ENCODE results near the gene THSD7A.
A peak's percentile ranks its signal among the peaks of the same experiment; 100 is the strongest.

The THSD7A gene

GRCh38 chr7:11491811-11492210 lies 340.2 kb downstream of the THSD7A start:
- DNase-seq = no peak

- no peak for DNase-seq
Measured at GRCh38 chr7:11489280-11489679, 342.7 kb downstream of the THSD7A start.

- no peak for DNase-seq
Measured at GRCh38 chr7:11486271-11486670, 345.7 kb downstream of the THSD7A start.

GRCh38 chr7:11485636-11486035 lies 346.4 kb downstream of the THSD7A start:
- DNase-seq = no peak

GRCh38 chr7:11480143-11480542 lies 351.9 kb downstream of the THSD7A start:
- DNase-seq = no peak

GRCh38 chr7:11478882-11479281 lies 353.1 kb downstream of the THSD7A start:
- DNase-seq = no peak

- DNase-seq = no peak
Measured at GRCh38 chr7:11478426-11478825, 353.6 kb downstream of the THSD7A start.

GRCh38 chr7:11474902-11475585 lies 357.0 kb downstream of the THSD7A start:
- DNase-seq = no peak

GRCh38 chr7:11473807-11474424 lies 358.1 kb downstream of the THSD7A start:
- DNase-seq = no peak

GRCh38 chr7:11473220-11473619 lies 358.8 kb downstream of the THSD7A start:
- DNase-seq = no peak

GRCh38 chr7:11472646-11473045 lies 359.4 kb downstream of the THSD7A start:
- DNase-seq = no peak

GRCh38 chr7:11471255-11471654 lies 360.7 kb downstream of the THSD7A start:
- no peak for DNase-seq

GRCh38 chr7:11469028-11469745 lies 362.8 kb downstream of the THSD7A start:
- DNase-seq = no peak

- DNase-seq = no peak
Measured at GRCh38 chr7:11466517-11467105, 365.4 kb downstream of the THSD7A start.

GRCh38 chr7:11464624-11465023 lies 367.4 kb downstream of the THSD7A start:
- no peak for DNase-seq

GRCh38 chr7:11461946-11462345 lies 370.1 kb downstream of the THSD7A start:
- no peak for DNase-seq

GRCh38 chr7:11458736-11459483 lies 373.1 kb downstream of the THSD7A start:
- peak; percentile 56 for DNase-seq

GRCh38 chr7:11457419-11457818 lies 374.6 kb downstream of the THSD7A start:
- no peak for DNase-seq

GRCh38 chr7:11456574-11456973 lies 375.4 kb downstream of the THSD7A start:
- no peak for DNase-seq

GRCh38 chr7:11452476-11452875 lies 379.5 kb downstream of the THSD7A start:
- DNase-seq = no peak

GRCh38 chr7:11450281-11450680 lies 381.7 kb downstream of the THSD7A start:
- DNase-seq = no peak

- no peak for DNase-seq
Measured at GRCh38 chr7:11449316-11449715, 382.7 kb downstream of the THSD7A start.

- no peak for DNase-seq
Measured at GRCh38 chr7:11448323-11448722, 383.7 kb downstream of the THSD7A start.

All from kidney glomerular epithelial cell (primary cell).